Putamen (tissue), 1 donor: ENCODE data around the gene PHACTR1.

Experiments used
- DNase-seq: peaks from one replicate; pipeline ENCODE4 v3.0.0-alpha.2; 2016; ENCODE audit warnings: low spot score

PHACTR1 gene

GRCh38 chr6:12993283-12993898 is 276.8 kb downstream of the PHACTR1 start:
- DNase-seq = no peak

- no peak for DNase-seq
Measured at GRCh38 chr6:12995419-12995818, 278.9 kb downstream of the PHACTR1 start.

DNA sequence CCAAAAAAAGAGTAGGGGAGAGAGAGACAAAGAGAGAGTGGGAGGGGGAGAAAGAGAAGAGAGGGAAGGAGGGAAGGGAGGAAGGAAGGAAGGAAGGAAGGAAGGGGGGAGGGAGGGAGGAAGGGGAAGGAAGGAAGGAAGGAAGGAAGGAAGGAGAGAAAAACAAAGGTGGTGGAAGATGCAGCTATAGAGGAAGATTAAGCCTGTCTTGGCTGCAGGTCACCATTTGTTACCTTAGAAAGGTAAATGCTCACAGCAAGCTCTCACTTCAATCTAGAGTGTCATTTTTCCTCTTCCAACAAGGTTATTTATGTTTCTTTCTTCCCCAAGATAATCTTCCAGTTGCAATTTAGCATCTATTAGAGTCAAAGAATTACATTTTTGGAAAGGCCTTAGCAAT is 284.0 kb downstream of the PHACTR1 start:
- DNase-seq = no peak

GRCh38 chr6:13001927-13002326 is 285.4 kb downstream of the PHACTR1 start:
- no peak for DNase-seq

DNA sequence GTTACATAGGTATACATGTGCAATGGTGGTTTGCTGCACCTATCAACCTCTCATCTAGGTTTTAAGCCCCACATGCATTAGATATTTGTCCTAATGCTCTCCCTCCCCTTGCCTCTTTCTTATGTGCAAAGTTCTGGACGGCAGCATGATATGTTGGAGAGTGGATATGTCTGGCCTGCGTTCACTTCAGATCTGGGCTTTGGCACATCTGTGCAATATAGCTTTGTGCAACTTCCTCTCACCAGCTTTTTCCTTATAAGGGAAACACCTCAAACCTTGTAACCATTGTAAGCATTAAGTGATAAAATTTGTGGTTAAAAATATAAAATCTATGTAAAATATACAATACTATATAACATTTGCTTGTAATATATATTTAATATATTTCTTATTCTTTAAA is 288.0 kb downstream of the PHACTR1 start:
- DNase-seq = no peak

DNA sequence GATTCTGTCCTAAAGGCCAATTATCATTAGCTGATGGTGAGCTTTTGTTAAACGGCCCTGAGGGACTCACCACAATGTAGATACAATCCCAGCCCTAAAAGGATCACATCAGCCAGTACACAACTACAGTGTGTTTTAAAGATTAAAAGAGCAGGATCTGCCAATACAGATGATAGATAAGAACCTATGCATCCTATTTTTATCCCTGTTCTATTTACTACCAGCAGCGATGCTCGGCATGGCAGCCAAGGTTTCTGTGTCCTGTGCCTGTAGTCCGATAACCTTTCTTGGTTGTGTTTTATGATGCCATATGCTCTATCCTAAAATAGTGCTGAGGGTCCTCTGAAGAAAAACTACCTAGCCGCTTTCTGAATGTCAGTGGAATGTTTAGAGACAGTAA is 289.4 kb downstream of the PHACTR1 start:
- DNase-seq = no peak

DNA sequence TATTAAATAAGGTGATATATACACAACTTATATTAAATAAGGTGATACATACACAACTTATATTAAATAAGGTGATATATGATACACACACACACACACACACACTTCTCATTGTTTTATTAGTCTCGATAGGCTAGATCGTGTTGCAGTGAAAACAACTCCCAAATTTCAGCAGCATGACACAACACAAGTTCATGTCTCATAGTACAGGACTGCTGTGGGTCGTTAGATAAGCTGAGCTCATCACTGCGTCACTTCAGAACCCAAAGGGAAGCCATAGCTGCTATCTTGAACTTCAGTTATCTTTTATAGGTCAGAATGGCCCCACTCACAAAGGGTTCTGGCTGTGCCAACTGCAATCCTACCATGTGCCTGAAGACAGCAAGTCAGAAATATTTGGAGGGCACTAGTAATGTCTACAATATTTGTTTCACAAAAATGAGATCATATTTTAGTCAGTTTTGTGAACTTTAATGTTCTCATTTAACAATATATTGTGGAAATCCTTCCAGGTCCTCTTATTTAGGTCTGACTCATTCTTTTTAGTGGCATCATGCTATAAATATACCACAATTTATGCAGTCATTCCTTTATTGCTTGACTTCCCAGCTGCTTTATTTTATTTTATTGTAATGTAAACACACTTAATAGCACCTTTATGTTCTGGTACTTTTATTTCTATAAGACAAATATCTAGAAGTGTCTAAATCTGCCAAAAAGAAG is 290.2 kb downstream of the PHACTR1 start:
- no peak for DNase-seq

DNA sequence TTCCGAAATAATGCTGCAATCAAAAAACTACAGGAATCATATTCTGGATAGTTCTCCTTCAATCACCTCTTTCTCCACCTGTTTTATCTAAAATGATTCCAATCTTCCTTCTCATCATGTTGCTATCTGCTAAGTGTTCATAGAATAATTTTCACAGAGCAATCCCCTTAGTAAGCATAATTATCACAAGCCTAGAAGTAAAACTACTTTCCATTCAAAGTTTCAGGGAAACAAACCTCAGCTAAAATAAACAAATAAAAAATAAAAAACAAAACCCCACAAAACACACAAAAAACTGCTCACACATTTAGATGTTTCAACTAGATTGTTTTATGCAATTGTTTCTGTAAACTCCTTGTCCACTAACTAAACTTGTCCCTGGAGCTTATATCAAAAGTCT is 291.2 kb downstream of the PHACTR1 start:
- no peak for DNase-seq

- no peak for DNase-seq
Measured at GRCh38 chr6:13009031-13009430, 292.5 kb downstream of the PHACTR1 start.

DNA sequence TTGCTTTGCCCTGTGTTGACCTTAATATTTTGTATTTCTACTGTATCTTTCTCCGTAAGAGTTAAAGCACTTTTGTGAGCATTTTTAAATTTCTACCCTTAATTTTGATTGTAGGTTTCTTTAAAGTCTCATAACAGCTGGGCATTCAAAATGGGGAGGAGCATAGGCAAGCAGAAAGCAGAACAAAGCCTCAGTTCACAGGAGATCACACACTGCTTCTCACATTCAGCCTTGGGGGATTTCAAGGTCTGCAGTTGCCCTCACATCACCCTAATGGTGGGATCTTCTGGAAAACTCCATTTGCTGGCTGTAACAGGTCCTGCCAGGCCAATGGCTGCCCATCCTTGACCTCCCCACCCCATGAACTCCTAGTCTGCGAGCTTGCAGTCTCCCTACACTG is 292.9 kb downstream of the PHACTR1 start:
- no peak for DNase-seq

DNA sequence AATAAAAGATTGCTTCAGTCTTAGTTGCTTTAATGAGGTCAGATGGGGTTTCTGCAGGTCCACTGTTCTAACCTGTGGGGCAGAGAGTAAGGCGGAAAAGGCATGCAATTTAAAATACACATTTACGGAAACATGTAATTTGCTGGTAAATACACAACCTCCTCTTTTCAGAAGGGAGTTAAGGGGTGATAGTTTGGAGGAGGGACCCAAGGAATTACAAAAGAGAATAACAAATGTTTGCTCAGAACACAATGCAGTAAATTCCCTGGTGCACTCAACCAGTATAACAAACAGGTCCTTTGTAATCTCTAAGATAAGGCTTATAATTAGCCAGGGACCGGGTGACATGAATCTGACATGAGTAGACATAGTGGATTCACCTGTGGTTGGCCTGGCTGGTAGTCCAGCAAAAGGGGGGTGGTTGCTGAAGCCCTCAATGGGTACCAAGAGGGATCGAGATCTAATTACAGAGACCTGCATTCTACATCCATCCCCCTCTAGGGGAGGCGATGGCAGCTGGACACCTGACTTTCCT is 295.1 kb downstream of the PHACTR1 start:
- DNase-seq = no peak

DNA sequence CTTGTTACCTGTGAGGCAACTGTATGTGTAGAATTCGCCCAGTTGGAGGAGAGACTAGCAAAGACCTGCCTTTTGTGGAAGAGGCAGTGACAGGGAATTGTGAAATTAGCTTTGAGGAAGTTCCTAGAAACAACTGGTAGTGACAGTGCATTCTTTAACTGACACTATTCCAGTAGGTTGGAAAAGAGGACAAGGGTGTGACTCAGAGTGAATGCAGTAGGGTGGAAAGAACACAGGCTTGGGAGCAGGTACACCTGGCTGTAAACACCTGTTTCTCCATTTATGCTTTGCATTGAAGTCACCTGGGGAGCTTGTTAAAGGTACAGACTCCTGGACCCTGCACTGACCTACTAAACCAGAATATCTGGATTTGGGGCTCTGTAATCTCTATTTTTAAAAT is 295.7 kb downstream of the PHACTR1 start:
- no peak for DNase-seq

DNA sequence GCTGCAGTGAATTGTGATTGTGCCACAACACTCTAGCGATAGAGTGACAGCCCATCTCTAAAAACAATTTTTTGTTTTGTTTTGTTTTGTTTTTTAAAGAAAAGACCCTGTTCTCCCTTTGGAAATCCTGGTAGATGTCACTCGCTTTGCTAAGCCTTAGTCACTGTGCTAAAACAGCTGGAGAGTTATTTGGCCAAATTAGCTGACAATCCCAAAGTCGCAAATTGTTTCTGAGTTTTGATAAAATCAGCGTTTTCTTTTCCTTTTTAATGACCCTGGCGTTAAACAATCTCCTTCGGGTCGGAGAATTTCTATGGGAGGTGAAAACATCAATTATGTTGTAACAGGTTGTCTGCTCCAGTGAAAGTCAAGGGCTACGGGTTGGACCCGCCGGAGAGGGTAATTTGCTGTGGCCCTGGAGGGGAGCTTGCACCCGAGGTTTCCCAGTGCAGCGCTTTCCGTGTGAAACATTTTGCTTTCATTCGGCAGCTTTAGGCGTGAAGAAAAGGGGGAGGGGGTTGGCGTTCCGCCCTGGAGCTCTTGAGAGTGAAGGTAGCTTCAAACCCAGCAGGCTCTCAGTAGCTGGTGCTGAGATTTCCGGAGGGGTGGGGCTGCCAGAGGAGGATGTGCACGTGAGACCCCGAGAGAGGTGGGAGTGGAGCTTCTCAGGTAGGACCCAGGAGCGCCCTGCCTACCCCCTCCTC is 296.6 kb downstream of the PHACTR1 start:
- no peak for DNase-seq

DNA sequence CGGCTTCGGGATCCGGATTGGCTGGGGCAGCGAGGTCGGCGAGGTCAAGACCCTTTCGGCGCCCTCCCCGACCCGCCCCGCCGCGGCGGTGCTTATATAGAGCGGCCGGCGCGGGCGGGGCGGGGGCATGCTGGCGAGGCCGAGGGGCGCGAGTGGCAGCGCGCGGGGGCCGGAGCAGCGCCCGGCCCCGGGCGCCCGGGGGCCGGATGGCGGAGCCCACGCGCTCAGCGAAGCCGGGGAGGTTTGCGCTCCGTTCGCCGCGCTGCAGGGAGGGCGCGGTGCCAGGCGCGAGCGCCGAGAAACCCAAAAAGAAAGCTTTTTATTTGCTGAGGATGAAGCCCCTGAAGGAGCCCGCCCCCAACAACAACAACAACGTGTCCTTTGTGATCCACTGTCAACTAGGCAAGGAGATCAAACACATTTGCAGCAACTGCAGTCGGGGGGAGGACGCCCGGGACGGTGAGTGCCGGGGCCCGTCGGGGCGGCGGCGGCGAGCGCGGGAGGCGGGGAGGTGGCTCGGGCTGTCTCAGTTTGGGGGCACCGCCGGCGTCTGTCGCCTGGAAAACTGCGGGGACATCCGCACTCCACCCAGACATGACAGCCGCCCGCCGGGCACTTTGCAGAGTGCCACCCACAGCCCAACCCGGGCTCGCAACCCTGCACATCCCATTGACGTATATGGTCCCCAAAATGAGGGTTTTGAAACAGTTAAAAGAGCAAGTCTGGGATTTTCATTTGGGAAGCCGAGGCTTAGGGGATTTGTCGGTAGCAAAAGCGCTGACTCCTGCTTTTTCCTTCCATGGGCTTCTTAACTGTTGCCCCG is 297.3 kb downstream of the PHACTR1 start:
- DNase-seq = no peak

DNA sequence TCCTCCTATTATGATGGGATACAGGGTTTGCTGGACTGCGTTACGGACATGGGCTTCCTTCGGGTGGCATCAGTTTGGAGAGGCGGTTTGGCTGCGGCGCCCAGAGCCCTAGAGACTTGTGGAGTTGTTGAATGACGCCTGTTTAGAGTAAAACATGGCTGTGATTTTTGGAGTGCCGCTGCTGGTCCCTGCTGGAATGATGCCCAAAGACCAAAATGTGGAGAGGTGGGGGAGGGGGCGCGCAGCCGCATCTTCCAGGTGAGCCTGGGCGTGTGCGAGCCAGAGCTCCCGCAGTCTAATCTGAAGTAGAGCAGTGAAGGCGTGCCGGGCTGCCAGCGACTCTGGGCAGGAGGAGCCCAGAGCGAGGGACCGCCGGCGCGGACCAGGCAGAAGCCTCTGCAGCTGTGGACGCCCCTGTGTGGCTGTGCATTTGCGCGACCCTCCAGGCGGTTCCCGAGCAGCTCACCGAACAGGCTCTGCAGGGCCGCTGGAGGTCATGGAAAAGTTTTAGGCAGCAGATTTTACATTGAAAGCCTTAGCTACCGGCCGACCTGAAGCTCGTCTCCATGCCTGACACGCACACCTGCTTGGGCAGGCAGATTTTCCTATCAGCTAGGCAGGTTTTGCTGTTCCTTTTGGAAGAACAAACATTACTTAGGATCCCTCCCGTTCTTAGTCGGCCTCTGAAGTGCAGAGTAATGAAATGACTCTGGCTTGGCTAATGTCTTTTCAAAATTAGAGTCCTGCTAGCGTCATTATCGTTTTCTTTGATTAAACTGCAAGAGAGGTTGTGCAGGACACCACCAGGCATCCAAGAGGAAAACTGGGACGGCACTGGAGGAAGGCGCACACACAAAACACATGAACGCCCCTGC is 298.2 kb downstream of the PHACTR1 start:
- DNase-seq = no peak

GRCh38 chr6:13015379-13015681 is 298.8 kb downstream of the PHACTR1 start:
- no peak for DNase-seq

GRCh38 chr6:13024616-13025015 is 308.0 kb downstream of the PHACTR1 start:
- no peak for DNase-seq

DNA sequence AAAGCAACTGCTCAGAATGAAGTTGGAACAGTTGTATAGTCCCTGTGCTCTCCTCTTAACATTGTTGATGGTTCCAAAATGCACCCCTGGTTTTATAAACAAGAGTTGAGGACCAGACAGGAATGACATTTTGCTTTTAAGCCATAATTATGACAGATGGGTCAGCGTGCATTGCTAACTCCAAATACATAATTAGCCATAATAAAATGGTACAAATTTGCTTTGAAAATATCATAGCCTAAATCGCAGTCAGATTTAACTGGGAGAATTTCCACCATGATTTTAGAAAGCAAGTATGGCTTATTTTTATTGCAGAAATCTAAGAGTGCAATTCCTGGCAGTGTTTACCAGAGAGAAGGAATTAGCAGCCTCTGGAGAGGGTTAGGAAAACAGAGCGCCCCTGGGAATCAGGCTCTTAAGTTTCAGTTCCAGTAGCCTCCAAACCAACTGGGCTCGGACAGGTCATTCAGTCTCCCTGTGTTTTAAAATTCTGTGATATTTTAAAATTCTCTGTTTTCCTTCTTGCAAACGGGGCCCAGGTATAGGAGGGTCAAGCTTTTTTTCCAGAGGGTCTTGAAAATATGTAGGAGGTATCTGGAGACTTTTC is 309.4 kb downstream of the PHACTR1 start:
- no peak for DNase-seq

- DNase-seq = no peak
Measured at GRCh38 chr6:13026557-13026956, 310.0 kb downstream of the PHACTR1 start.

GRCh38 chr6:13027207-13027606 is 310.6 kb downstream of the PHACTR1 start:
- DNase-seq = no peak

DNA sequence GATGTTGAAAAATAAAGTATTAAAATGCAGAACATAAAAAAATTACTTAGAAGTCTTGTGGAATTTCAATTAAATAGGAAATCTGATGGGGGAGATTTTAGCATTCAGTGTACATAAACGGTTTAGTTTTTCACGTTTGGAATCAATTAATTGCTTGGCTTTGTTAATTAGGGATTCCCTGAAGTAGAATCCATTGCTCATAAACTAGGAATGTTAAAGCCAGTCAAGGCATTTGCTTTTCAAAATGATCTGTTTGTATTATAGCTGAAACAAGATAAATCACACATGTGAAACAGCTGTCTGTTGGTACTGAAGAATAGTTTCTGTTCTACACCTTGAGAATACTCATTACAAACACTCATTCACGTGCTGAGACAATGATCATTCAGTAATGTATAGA is 313.8 kb downstream of the PHACTR1 start:
- no peak for DNase-seq
